ENCODE data around the gene APOBEC3F. TPM values are rescaled to one million over a fixed set of nuclear protein-coding genes. Genes with fewer than 3 reads are reported as not detected.
A peak's percentile ranks its signal among the peaks of the same experiment; 100 is the strongest.

Gene APOBEC3F
- total RNA-seq, 4 donors from 2014 or later: 0.98 TPM; not detected in 3

- Histone ChIP-seq H3K9me3 (no peaks in the 10 kb centered on the region), H3K27me3 (no peaks in the 10 kb centered on the region), H3K4me1 (no peaks in the 10 kb centered on the region), H3K4me3 (peak overlapping the region; percentile 40 to 49 (median 48)), H3K36me3 (no peaks in the 10 kb centered on the region), H3K27ac (peak overlapping the region; percentile 52 to 73 (median 66))
- ATAC-seq (no peak), DNase-seq (no peak)
- no peak for TF ChIP-seq POLR2A (IDR thresholded peaks at IDR 0.05)
- TF ChIP-seq, protein P1, sequence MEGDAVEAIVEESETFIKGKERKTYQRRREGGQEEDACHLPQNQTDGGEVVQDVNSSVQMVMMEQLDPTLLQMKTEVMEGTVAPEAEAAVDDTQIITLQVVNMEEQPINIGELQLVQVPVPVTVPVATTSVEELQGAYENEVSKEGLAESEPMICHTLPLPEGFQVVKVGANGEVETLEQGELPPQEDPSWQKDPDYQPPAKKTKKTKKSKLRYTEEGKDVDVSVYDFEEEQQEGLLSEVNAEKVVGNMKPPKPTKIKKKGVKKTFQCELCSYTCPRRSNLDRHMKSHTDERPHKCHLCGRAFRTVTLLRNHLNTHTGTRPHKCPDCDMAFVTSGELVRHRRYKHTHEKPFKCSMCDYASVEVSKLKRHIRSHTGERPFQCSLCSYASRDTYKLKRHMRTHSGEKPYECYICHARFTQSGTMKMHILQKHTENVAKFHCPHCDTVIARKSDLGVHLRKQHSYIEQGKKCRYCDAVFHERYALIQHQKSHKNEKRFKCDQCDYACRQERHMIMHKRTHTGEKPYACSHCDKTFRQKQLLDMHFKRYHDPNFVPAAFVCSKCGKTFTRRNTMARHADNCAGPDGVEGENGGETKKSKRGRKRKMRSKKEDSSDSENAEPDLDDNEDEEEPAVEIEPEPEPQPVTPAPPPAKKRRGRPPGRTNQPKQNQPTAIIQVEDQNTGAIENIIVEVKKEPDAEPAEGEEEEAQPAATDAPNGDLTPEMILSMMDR (IDR thresholded peaks at IDR 0.05 in 4 of 5, conservative IDR thresholded peaks at IDR 0.05 in 1 of 5): no peak
- intact Hi-C loops (cut with DNase I; ENCODE audit: low total_unique reads): no loop called here
- in situ Hi-C loops (cut with MboI; ENCODE audit: low sequenced_read_pairs in 4 of 4): no loop called here
Measured at GRCh38 chr22:39021552-39022250, 19.0 kb upstream of the APOBEC3F start.

- no peaks in the 10 kb centered on the region for H3K9me3 ChIP-seq
- H3K27me3 ChIP-seq: no peaks in the 10 kb centered on the region
- no peak overlapping the region for H3K27ac ChIP-seq
- H3K4me1 ChIP-seq: no peaks in the 10 kb centered on the region
- no peak for ATAC-seq
- no peak for DNase-seq
- intact Hi-C loops (cut with DNase I; ENCODE audit: low total_unique reads) (no loop called here), in situ Hi-C loops (cut with MboI; ENCODE audit: low sequenced_read_pairs in 4 of 4) (no loop called here)
- TF ChIP-seq POLR2A (IDR thresholded peaks at IDR 0.05): no peak
- TF ChIP-seq, protein P1 (IDR thresholded peaks at IDR 0.05 in 4 of 5, conservative IDR thresholded peaks at IDR 0.05 in 1 of 5): no peak
- no peaks in the 10 kb centered on the region for H3K36me3 ChIP-seq
- H3K4me3 ChIP-seq: no peak overlapping the region
Measured at GRCh38 chr22:39024519-39025308, 15.9 kb upstream of the APOBEC3F start.

DNA sequence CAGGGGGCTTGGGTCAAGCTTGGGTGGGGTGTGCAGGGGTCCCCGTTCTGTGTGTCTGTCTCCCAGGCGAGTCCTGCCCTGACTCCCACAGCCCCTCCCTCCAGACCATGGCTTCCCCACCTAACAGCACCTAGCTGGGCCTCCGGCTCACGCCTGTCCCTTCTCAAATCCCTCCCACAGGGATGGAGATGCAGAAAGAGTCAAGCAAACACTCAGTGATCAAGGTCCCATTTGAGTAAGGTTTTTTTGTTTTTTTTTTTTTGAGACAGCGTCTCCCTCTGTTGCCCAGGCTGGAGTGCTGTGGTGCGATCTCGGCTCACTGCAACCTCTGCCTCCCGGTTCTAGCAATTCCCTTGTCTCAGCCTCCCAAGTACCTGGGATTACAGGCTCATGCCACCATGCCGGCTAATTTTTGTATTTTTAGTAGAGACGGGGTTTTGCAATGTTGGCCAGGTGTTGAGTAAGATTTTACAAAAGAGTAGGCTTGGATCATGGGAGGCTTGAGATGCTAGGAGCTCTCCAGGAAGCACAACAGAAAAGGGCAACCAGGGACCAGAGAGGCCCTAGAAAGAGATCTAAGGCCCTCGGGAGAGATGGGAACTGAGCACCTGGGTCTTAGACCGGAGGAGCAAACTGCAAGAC lies 14.0 kb upstream of the APOBEC3F start:
- H3K27ac ChIP-seq: no peak overlapping the region
- H3K4me3 ChIP-seq: no peak overlapping the region
- H3K36me3 ChIP-seq: no peaks in the 10 kb centered on the region
- no peak for TF ChIP-seq POLR2A (IDR thresholded peaks at IDR 0.05)
- TF ChIP-seq, protein P1 (IDR thresholded peaks at IDR 0.05 in 4 of 5, conservative IDR thresholded peaks at IDR 0.05 in 1 of 5): no peak
- intact Hi-C loops (cut with DNase I; ENCODE audit: low total_unique reads): no loop called here
- in situ Hi-C loops (cut with MboI; ENCODE audit: low sequenced_read_pairs in 4 of 4): no loop called here
- H3K4me1 ChIP-seq: no peaks in the 10 kb centered on the region
- no peak for DNase-seq
- no peaks in the 10 kb centered on the region for H3K27me3 ChIP-seq
- ATAC-seq: no peak
- H3K9me3 ChIP-seq: no peaks in the 10 kb centered on the region

- TF ChIP-seq, protein P1 (IDR thresholded peaks at IDR 0.05 in 4 of 5, conservative IDR thresholded peaks at IDR 0.05 in 1 of 5): no peak
- no peak for TF ChIP-seq POLR2A (IDR thresholded peaks at IDR 0.05)
- intact Hi-C loops (cut with DNase I; ENCODE audit: low total_unique reads) (no loop called here), in situ Hi-C loops (cut with MboI; ENCODE audit: low sequenced_read_pairs in 4 of 4) (no loop called here)
- DNase-seq (no peak), ATAC-seq (no peak)
- Histone ChIP-seq H3K4me1 (no peaks in the 10 kb centered on the region), H3K27ac (no peak overlapping the region), H3K27me3 (no peaks in the 10 kb centered on the region), H3K9me3 (no peaks in the 10 kb centered on the region), H3K36me3 (no peaks in the 10 kb centered on the region), H3K4me3 (no peak overlapping the region)
Measured at GRCh38 chr22:39027717-39028116, 12.9 kb upstream of the APOBEC3F start.
